Memory B cell (primary cell): ENCODE data around the gene STEAP3.

Experiments
- ATAC-seq: fragments of 150-1000 bp; cut with Tn5 transposase; 2 replicates; pipeline ENCODE4 v1.10.0; 2021; ENCODE audit warnings: low read depth, mild to moderate bottlenecking, moderate library complexity
- DNase-seq, 2 donors: peaks; one replicate each; pipeline ENCODE4 v3.0.0; 2022; ENCODE audit warnings: low spot score in 2 of 2
- H3K27ac Mint-ChIP-seq: one replicate; pipeline ENCODE4 v1.8.0; 2022; ENCODE audit warnings: mild to moderate bottlenecking, moderate library complexity, mixed read lengths
- H3K27me3 Mint-ChIP-seq: one replicate; pipeline ENCODE4 v1.8.0; 2022; ENCODE audit warnings: mixed read lengths
- H3K36me3 Mint-ChIP-seq: one replicate; pipeline ENCODE4 v1.8.0; 2022; ENCODE audit warnings: mild to moderate bottlenecking, mixed read lengths
- H3K4me1 Mint-ChIP-seq: one replicate; pipeline ENCODE4 v1.8.0; 2022; ENCODE audit warnings: mixed read lengths
- H3K4me3 Mint-ChIP-seq: one replicate; pipeline ENCODE4 v1.8.0; 2022; ENCODE audit warnings: mild to moderate bottlenecking, moderate library complexity, mixed read lengths
- H3K9me3 Mint-ChIP-seq: one replicate; pipeline ENCODE4 v1.8.0; 2022; ENCODE audit warnings: mixed read lengths

STEAP3 gene, protein sequence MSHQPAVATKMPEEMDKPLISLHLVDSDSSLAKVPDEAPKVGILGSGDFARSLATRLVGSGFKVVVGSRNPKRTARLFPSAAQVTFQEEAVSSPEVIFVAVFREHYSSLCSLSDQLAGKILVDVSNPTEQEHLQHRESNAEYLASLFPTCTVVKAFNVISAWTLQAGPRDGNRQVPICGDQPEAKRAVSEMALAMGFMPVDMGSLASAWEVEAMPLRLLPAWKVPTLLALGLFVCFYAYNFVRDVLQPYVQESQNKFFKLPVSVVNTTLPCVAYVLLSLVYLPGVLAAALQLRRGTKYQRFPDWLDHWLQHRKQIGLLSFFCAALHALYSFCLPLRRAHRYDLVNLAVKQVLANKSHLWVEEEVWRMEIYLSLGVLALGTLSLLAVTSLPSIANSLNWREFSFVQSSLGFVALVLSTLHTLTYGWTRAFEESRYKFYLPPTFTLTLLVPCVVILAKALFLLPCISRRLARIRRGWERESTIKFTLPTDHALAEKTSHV

DNA sequence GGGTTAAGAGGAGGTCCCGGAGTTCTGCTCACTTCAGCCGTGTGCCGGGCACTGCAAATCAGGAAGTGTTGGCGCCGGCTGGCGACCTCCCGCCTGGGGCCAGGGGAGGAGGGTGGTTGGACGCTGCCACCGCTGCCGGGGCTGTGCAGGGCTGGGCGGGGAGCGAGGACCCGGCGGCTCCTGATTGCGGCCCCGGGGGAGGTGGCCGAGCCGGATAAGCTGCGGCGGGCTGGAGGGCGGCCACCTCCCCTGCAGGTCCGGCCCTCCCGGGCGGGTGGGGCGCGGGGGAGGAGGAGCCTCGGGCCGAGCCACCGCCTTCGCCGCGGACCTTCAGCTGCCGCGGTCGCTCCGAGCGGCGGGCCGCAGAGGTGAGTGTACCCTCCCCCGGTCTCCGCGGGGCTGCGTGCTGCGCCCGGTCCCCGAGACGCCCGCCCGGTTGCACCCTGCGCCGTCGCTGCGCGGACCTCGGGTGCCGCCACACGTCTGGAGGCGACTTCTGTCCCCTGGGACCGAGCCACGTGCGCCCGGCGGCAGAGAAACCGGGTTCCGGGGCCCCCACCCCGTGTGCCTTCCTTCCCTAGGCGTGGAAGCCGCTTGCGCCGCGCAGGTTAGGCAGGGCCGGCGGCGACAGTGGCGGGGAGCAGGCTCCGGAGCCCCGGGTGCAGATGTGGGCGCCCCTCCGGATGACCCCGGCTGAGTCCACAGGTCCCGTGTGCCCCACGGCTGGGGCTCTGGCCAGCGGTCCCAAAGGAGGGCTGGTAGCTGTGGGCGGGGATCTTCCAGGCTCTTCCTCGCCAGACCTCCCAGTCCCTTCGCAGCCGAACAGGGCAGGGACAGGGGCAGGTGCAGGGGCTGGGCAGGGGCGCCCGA is at the start of gene STEAP3:
Gene STEAP3, plus strand, starts transcription at position 314 of the 870 bp plus-strand sequence. CDS start 7,179 bp downstream, outside the sequence.
- no peak within 1 kb of the TSS for H3K27ac Mint-ChIP-seq
- peaks cover 3% of the 10 kb centered on the region for H3K4me1 Mint-ChIP-seq
- peak within 1 kb of the TSS; percentile 73 for H3K4me3 Mint-ChIP-seq
- peak; percentile 82 for ATAC-seq
- H3K9me3 Mint-ChIP-seq: no peaks in the 10 kb centered on the region
- peak; percentile 32 to 49 for DNase-seq
- no peaks in the 10 kb centered on the region for H3K36me3 Mint-ChIP-seq
- peaks cover 8% of the 10 kb centered on the region for H3K27me3 Mint-ChIP-seq

DNA sequence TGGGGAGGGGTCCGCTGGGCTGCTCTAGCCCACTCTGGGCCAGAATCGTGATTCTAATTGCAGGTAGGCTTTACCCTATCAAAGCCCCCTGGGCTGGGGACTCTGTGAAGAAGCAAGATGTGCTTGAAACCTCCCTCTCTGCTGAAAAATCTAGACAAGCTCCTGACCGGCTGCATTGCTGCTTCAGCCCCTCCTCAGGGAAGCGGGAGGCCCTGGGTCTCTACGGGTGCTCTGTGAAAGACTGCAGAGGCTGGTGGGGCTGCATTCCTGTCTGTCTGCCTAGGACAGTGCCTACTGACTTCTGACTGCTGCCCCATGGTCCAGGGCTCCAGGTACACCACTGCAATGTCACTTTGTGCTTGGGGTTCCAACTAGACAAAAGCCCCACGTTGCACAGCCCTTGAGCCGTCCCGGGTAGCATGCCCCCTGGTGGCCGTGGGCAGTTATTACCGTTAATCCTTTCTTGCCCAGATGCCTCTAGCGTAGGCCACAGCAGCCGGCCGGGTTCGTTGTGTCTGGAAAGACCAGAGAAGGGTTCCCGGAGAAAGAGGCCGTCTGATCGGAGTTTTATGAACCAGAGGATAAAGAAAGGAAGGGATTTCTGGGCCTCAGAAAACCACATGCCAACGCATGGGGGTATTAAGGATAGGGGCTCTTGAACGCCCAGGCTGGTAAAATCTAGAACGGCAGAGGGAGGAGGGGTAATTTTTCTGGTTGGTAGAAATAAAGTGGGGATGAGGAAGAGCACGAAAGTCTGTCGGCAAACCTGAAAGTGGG is 49.2 kb upstream of the STEAP3 start:
- Mint-ChIP-seq H3K27ac (no peak overlapping the region), H3K4me3 (no peak overlapping the region), H3K4me1 (no peaks in the 10 kb centered on the region), H3K27me3 (peaks cover 2% of the 10 kb centered on the region), H3K36me3 (no peaks in the 10 kb centered on the region), H3K9me3 (no peaks in the 10 kb centered on the region)
- ATAC-seq (peak; percentile 49), DNase-seq (peak; percentile 28 to 42)

DNA sequence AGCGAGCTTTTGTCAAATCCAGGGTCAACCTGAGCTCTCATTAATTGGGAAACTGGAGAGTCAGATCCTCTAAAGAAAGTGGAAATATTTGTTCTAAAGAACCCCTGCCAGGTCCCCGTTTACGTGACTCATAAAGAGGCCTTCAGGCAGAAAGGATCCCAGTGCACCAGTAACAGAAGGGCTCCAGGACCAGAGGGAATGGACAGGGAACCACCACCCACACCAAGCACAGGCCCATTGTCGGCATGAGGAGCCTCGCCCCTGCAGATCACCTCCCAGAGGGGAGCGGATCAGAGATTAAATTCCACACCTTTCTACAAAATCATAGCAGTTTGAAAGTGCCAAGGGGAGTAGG is 48.7 kb upstream of the STEAP3 start:
- no peaks in the 10 kb centered on the region for H3K36me3 Mint-ChIP-seq
- ATAC-seq (no peak), DNase-seq (no peak)
- H3K4me1 Mint-ChIP-seq: no peaks in the 10 kb centered on the region
- H3K27ac Mint-ChIP-seq: no peak overlapping the region
- H3K4me3 Mint-ChIP-seq: no peak overlapping the region
- peaks cover 2% of the 10 kb centered on the region for H3K27me3 Mint-ChIP-seq
- no peaks in the 10 kb centered on the region for H3K9me3 Mint-ChIP-seq

DNA sequence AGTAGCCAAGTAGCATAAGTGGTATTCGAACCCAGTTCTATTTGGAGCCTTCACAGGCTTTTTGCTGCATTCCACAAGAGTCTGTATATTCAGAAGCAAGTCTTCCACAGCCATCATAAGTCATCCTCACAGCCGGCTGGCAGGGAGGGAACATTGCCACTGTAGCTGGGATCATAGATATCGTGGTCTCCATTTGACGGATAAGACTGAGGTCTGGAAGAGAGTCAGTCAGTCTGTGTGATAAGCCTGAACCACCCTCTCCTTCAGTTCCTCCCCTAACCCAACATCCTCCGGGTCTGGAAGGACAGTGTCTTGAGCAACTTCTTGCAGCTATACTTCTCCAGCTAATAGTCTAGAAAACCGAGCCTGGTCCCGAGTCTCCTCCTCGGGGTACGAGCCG is 48.1 kb upstream of the STEAP3 start:
- Mint-ChIP-seq H3K36me3 (no peaks in the 10 kb centered on the region), H3K27ac (no peak overlapping the region), H3K27me3 (no peaks in the 10 kb centered on the region), H3K4me1 (no peaks in the 10 kb centered on the region), H3K9me3 (no peaks in the 10 kb centered on the region), H3K4me3 (no peak overlapping the region)
- no peak for ATAC-seq
- DNase-seq: no peak

DNA sequence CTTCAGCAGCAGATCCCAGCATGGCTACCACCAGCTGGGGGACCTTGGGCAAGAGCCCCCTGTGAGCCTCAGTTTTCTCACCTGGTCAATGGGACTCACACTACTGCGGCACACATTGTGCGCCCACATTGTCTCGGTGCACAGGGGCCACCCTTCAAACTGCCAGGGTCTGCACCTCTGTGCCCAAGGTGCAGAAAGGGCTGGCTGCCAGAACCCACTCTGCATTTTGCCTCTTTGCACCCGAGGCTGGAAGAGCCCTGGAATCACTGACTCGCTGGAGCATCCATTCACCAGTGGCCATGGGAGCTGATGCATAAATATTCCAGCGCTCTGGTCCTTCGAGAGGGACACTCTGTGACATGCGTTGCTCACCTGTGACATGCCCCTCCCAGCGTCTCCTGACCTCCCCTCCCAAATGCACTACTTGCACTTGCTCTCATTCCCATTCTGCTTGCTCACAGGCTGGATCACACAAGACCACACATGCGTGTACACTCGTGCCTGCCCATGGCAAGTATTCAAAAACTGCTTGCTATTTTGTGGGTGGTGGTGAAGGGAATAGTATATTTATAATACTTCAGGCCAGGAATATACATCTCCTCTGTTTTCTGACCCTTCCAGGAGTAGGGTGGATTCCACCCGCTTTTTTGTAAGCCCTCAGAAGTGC is 46.3 kb upstream of the STEAP3 start:
- Mint-ChIP-seq H3K9me3 (no peaks in the 10 kb centered on the region), H3K4me3 (no peak overlapping the region), H3K27me3 (no peaks in the 10 kb centered on the region), H3K4me1 (no peaks in the 10 kb centered on the region), H3K27ac (no peak overlapping the region), H3K36me3 (no peaks in the 10 kb centered on the region)
- no peak for ATAC-seq
- DNase-seq: no peak

DNA sequence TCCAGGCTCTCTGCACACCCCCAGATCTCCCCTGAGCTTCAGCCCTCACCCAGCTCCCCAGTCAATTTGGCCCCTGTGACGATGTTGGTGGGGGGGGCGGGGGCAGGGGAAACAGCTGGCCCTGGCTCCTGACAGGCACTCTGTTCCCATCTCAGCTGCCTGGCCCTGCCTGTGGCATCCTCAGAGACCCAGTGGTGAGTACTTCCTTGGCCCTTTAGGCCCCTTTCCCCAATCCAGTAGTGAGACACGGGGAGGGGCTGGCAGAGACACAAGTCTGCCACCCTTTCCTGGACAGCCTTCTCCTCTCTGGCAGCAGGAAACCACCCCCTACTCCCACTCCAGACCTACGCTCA is 45.8 kb upstream of the STEAP3 start:
- ATAC-seq: no peak
- H3K4me3 Mint-ChIP-seq: no peak overlapping the region
- H3K9me3 Mint-ChIP-seq: no peaks in the 10 kb centered on the region
- H3K4me1 Mint-ChIP-seq: no peaks in the 10 kb centered on the region
- DNase-seq: no peak
- H3K27ac Mint-ChIP-seq: no peak overlapping the region
- no peaks in the 10 kb centered on the region for H3K27me3 Mint-ChIP-seq
- no peaks in the 10 kb centered on the region for H3K36me3 Mint-ChIP-seq

DNA sequence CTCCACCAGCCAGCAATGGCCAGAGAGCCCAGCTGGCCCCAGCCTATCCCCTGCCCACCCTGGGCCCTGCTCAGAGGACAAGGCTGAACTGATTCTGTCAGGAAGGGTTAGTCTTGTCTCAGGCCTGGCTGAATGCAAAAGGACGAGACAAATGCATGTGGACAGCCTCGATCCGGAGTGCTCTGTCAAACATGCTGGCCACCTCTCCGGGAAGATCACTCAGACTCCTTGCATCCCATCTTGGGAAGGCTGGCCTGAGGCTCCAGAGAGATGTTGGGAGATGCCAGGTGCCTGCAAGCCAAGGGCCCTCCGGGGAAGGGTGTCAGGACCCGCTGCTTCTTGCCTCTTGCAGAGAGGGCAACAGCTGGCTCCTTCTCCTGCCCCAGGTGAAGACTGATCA is 44.9 kb upstream of the STEAP3 start:
- Mint-ChIP-seq H3K27ac (no peak overlapping the region), H3K9me3 (no peaks in the 10 kb centered on the region), H3K27me3 (no peaks in the 10 kb centered on the region), H3K4me1 (no peaks in the 10 kb centered on the region), H3K4me3 (no peak overlapping the region), H3K36me3 (no peaks in the 10 kb centered on the region)
- ATAC-seq (no peak), DNase-seq (no peak)

DNA sequence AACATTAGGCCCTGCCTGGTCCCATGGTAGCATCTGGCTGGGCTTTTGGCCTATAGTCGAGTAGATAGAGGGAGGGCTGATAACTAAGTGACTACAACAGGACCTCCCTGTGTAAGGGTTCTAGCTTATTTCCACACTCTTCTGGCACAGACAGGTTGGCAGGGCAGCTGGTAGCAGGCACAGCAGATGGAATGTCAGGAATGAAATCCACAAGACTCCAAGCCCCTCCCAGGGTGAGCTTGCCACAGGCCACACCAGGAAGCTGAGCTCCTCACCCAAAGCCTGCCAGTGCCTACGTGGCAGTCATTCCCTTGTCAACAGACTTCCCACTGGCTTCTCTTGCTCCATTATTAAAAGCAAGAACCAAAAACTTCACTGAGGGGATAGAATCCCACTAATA is 44.4 kb upstream of the STEAP3 start:
- no peak for DNase-seq
- no peak overlapping the region for H3K27ac Mint-ChIP-seq
- H3K36me3 Mint-ChIP-seq: no peaks in the 10 kb centered on the region
- H3K9me3 Mint-ChIP-seq: no peaks in the 10 kb centered on the region
- no peak overlapping the region for H3K4me3 Mint-ChIP-seq
- H3K4me1 Mint-ChIP-seq: no peaks in the 10 kb centered on the region
- no peaks in the 10 kb centered on the region for H3K27me3 Mint-ChIP-seq
- ATAC-seq: no peak

DNA sequence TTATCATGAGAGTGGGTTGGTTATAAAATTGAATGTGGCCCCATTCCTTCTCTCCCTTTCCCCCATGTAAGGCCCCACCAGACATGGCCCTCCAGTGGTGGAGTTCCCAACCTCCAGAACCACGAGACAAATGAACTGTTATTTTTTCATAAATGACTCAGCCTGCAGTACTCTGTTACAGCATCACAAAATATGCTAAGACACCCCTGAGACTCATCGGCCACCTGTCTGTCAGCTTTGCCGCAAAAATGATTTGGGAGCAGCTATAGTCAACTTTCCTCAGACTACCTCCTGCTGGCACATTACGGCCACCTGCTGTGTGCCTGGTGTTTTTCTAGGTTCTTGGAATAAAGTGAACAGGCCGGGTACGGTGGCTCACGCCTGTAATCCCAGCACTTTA is 43.6 kb upstream of the STEAP3 start:
- no peak overlapping the region for H3K27ac Mint-ChIP-seq
- no peak for ATAC-seq

DNA sequence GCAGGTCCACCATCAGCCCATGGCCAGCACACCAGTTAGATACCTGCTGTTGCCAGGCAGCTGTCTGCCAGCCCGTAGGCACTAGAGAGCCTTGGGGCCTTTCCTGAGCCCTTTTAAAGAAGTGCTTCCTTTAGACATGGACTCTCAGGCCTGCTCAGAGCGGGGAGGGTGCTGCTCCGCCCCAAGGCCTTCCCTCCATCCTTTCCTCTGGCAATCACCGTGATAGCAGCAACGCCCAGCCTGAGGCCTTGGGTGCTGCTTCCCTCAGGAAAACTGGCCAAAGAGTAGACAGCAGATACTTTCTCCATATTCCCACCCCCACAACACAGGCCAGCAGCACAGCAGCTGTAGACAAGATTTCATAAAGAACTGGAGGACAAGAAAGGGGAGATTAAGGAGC is 42.7 kb upstream of the STEAP3 start:
- DNase-seq (no peak), ATAC-seq (no peak)
- Mint-ChIP-seq H3K27me3 (no peaks in the 10 kb centered on the region), H3K9me3 (no peaks in the 10 kb centered on the region), H3K4me1 (no peaks in the 10 kb centered on the region), H3K27ac (no peak overlapping the region), H3K36me3 (no peaks in the 10 kb centered on the region), H3K4me3 (no peak overlapping the region)

More for the DNA sequence above, 43.6 kb upstream of the STEAP3 start:
- H3K36me3 Mint-ChIP-seq: no peaks in the 10 kb centered on the region
- H3K27me3 Mint-ChIP-seq: no peaks in the 10 kb centered on the region
- no peak for DNase-seq
- no peaks in the 10 kb centered on the region for H3K9me3 Mint-ChIP-seq
- no peaks in the 10 kb centered on the region for H3K4me1 Mint-ChIP-seq
- H3K4me3 Mint-ChIP-seq: no peak overlapping the region

DNA sequence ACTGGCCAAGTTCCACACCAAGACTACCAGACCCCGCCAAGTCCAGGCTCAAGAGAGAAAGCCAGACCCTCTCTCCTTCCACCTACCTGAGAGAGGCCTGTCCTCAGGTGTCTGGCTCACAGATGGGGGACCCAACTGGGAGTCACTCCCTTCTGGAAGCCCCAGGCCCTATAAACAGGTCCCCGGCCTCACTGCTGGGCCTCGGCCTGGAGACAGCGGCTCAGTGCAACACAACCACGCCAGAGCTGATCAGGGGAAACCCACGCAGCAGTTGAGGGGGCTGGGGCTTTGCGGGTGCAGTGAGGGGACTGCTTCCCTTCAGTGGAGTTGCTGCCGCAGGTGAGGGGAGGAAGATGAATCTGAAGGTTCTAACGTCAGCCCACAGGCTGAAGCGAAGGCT is 42.2 kb upstream of the STEAP3 start:
- DNase-seq (no peak), ATAC-seq (no peak)
- H3K4me3 Mint-ChIP-seq: no peak overlapping the region
- no peaks in the 10 kb centered on the region for H3K4me1 Mint-ChIP-seq
- H3K9me3 Mint-ChIP-seq: no peaks in the 10 kb centered on the region
- no peaks in the 10 kb centered on the region for H3K36me3 Mint-ChIP-seq
- no peaks in the 10 kb centered on the region for H3K27me3 Mint-ChIP-seq
- H3K27ac Mint-ChIP-seq: no peak overlapping the region

DNA sequence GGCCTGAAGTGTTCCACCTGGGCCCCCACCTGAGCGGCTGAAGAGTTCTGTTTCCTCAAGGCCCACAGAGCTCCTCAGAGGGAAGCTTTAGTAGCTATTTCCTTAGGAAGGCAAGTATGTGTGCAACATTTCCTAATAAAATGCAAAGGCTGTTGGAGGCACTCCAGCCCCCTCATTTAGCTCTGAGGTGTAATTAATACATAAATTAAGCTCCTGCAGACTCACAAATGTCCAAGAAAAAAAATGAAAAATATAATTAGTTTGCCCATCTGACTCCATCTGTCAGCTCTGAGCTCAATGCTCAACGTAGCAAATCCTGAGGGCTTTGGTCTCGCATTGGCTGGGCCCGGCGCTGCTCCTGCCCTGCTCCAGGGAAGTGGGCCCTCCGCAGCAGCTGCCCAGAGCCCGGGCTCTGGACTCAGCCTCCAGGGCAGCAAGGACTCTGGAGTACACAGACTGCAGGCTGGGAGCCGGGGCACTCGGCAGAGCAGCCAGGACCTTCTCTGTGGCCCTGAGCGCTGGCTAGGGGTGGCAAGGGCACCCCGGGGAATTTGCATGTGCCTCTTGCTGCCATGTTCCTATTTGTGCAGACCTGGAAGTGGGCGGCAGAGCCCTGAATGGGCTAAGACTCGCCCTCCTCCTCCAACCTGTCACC is 41.7 kb upstream of the STEAP3 start:
- DNase-seq (no peak), ATAC-seq (no peak)
- H3K36me3 Mint-ChIP-seq: no peaks in the 10 kb centered on the region
- H3K4me3 Mint-ChIP-seq: no peak overlapping the region
- no peak overlapping the region for H3K27ac Mint-ChIP-seq
- H3K4me1 Mint-ChIP-seq: no peaks in the 10 kb centered on the region
- H3K9me3 Mint-ChIP-seq: no peaks in the 10 kb centered on the region
- no peaks in the 10 kb centered on the region for H3K27me3 Mint-ChIP-seq

DNA sequence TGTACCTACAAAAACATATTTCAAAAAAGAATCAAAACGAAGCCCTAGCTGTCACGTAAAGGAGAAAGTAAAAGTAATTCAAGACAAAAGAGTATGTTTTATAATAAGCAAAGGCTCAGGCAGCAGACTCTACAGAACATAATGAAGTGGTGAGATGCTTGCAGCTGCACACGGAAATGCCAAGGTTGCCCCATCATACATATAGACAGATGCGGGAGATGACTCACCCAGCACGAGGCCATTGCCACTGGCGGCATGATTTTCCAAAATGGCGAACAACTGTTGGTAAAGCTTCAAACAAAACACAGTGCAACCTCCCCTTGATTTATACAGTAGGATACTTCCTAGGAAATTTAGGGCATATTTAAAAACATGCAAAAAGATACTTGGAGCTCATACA is 39.1 kb upstream of the STEAP3 start:
- no peaks in the 10 kb centered on the region for H3K9me3 Mint-ChIP-seq
- no peaks in the 10 kb centered on the region for H3K36me3 Mint-ChIP-seq
- no peaks in the 10 kb centered on the region for H3K4me1 Mint-ChIP-seq
- H3K27ac Mint-ChIP-seq: no peak overlapping the region
- H3K4me3 Mint-ChIP-seq: no peak overlapping the region
- H3K27me3 Mint-ChIP-seq: peaks cover 4% of the 10 kb centered on the region
- no peak for ATAC-seq
- DNase-seq: no peak
